H1 (cell line): ENCODE results near the gene SLC39A9. TPM values are rescaled to one million over a fixed set of nuclear protein-coding genes. Genes with fewer than 3 reads are reported as not detected.

Experiments used
- CTCF ChIA-PET: fragments of 300-600 bp; sonication (Branson Sonifier 250); formaldehyde crosslinking; loops from one replicate; lab custom pipeline; 2021; ENCODE audit not compliant: partially characterized antibody; lab: Charles Lee
- POLR2A ChIA-PET: fragments of 300-600 bp; sonication (Branson Sonifier 250); formaldehyde crosslinking; loops from one replicate; lab custom pipeline; 2021; ENCODE audit warnings: inconsistent platforms; ENCODE audit not compliant: partially characterized antibody; lab: Charles Lee
- DNase-seq, 2 experiments: peaks; one replicate each; pipeline versions ENCODE4 v3.0.0 to v3.0.0-alpha.2; 2010 to 2022; ENCODE audit warnings: low spot score in 2 of 2, low read depth in 1 of 2, mixed read lengths in 1 of 2
- FAIRE-seq: peaks from 2 replicates; lab custom pipeline; 2011; peaks lifted over from hg19 to GRCh38; lab: Jason Lieb, UNC
- H2AFZ ChIP-seq: 2 replicates; pipeline ENCODE4 v1.8.1; 2012; ENCODE audit warnings: low read length, inconsistent platforms
- H2AK5ac ChIP-seq: 2 replicates; pipeline ENCODE4 v1.6.1; 2013; ENCODE audit warnings: low read depth, low read length
- H2BK120ac ChIP-seq: replicated peaks from 2 replicates; pipeline ENCODE3; 2013; ENCODE audit warnings: low read depth, low read length, inconsistent platforms
- H2BK12ac ChIP-seq: 2 replicates; pipeline ENCODE4 v1.6.1; 2013; ENCODE audit warnings: low read depth, low read length
- H2BK15ac ChIP-seq: 2 replicates; pipeline ENCODE4 v1.6.1; 2013; ENCODE audit warnings: low read length
- H2BK20ac ChIP-seq: 2 replicates; pipeline ENCODE4 v1.6.1; 2013; ENCODE audit warnings: low read length
- H2BK5ac ChIP-seq: 2 replicates; pipeline ENCODE4 v1.6.1; 2013; ENCODE audit warnings: low read depth, low read length
- H3K14ac ChIP-seq: 2 replicates; pipeline ENCODE4 v1.6.1; 2013; ENCODE audit warnings: inconsistent platforms; ENCODE audit not compliant: insufficient read length
- H3K18ac ChIP-seq: 2 replicates; pipeline ENCODE4 v1.6.1; 2013; ENCODE audit warnings: low read length; ENCODE audit errors: extremely low read depth
- H3K23ac ChIP-seq: 2 replicates; pipeline ENCODE4 v1.6.1; 2013; ENCODE audit warnings: inconsistent platforms; ENCODE audit not compliant: insufficient read length
- H3K23me2 ChIP-seq: 2 replicates; pipeline ENCODE4 v1.6.1; 2013; ENCODE audit warnings: low read depth, low read length
- H3K27ac ChIP-seq: 2 replicates; pipeline ENCODE4 v1.6.1; 2011; ENCODE audit warnings: low read depth, low read length, inconsistent platforms
- H3K27me3 ChIP-seq, 4 experiments: replicated peaks in 1 of 4; 1 replicate in 1 of 4; 2 replicates in 3 of 4; pipeline versions ENCODE4 v1.6.1 to v1.8.1; 2011 to 2013; ENCODE audit warnings: low read length in 3 of 4, mild to moderate bottlenecking in 3 of 4, inconsistent platforms in 2 of 4, mixed read lengths in 2 of 4, moderate library complexity in 1 of 4; ENCODE audit not compliant: control insufficient read depth in 3 of 4, insufficient read depth in 3 of 4; ENCODE audit errors: extremely low read depth in 1 of 4
- H3K36me3 ChIP-seq, 4 experiments: 2 replicates each; pipeline versions ENCODE4 v1.6.1 to v1.8.1; 2011 to 2013; ENCODE audit warnings: mild to moderate bottlenecking in 4 of 4, low read length in 3 of 4, moderate library complexity in 2 of 4, control low read depth in 1 of 4, inconsistent platforms in 1 of 4; ENCODE audit not compliant: insufficient read depth in 4 of 4, control insufficient read depth in 2 of 4
- H3K4ac ChIP-seq: replicated peaks from 2 replicates; pipeline ENCODE3; 2013; ENCODE audit warnings: low read length, low read depth, mixed read lengths, inconsistent platforms; ENCODE audit not compliant: insufficient read length
- H3K4me1 ChIP-seq, 4 experiments: replicated peaks in 1 of 4; 1 replicate in 1 of 4; 2 replicates in 3 of 4; pipeline versions ENCODE4 v1.6.1 to v1.8.1; 2011 to 2013; ENCODE audit warnings: low read length in 3 of 4, inconsistent platforms in 2 of 4, mixed read lengths in 1 of 4; ENCODE audit not compliant: insufficient read depth in 4 of 4, control insufficient read depth in 3 of 4
- H3K4me2 ChIP-seq, 2 experiments: 2 replicates each; pipeline versions ENCODE4 v1.6.1 to v1.8.1; 2011 to 2013; ENCODE audit warnings: low read depth in 2 of 2, low read length in 2 of 2, control low read depth in 1 of 2, inconsistent platforms in 1 of 2, mild to moderate bottlenecking in 1 of 2; ENCODE audit not compliant: insufficient read depth in 1 of 2
- H3K4me3 ChIP-seq, 4 experiments: fragments of 200-600, 300-600 bp in 1 of 4; sonication (generic), shearing (Covaris generic), sonication (Bioruptor Twin) in 1 of 4; 2 replicates each; pipeline versions ENCODE4 v1.5.1 to v1.8.1; 2011 to 2016; ENCODE audit warnings: low read length in 4 of 4, low read depth in 3 of 4, control low read depth in 2 of 4, inconsistent platforms in 2 of 4, mild to moderate bottlenecking in 2 of 4, mixed read lengths in 1 of 4, moderate library complexity in 1 of 4; ENCODE audit not compliant: insufficient read depth in 2 of 4; ENCODE audit errors: extremely low read depth in 1 of 4
- H3K56ac ChIP-seq: replicated peaks from 2 replicates; pipeline ENCODE3; 2013; ENCODE audit warnings: low read depth, mild to moderate bottlenecking, mixed read lengths, low read length, inconsistent platforms; ENCODE audit not compliant: insufficient read length
- H3K79me1 ChIP-seq: 2 replicates; pipeline ENCODE4 v1.6.1; 2013; ENCODE audit warnings: low read depth, low read length, control low read depth
- H3K79me2 ChIP-seq, 2 experiments: 2 replicates each; pipeline versions ENCODE4 v1.6.1 to v1.8.1; 2012 to 2013; ENCODE audit warnings: low read length in 2 of 2, mild to moderate bottlenecking in 2 of 2, inconsistent platforms in 1 of 2; ENCODE audit not compliant: insufficient read depth in 2 of 2, control insufficient read depth in 1 of 2
- H3K9ac ChIP-seq, 4 experiments: replicated peaks in 1 of 4; 1 replicate in 1 of 4; 2 replicates in 3 of 4; pipeline versions ENCODE4 v1.6.1 to v1.8.1; 2011 to 2013; ENCODE audit warnings: low read depth in 3 of 4, low read length in 3 of 4, control low read depth in 2 of 4, mild to moderate bottlenecking in 2 of 4, moderate library complexity in 2 of 4, inconsistent platforms in 1 of 4; ENCODE audit errors: extremely low read depth in 1 of 4
- H3K9me3 ChIP-seq, 2 experiments: 2 replicates each; pipeline versions ENCODE4 v1.6.1 to v1.8.1; 2012 to 2013; ENCODE audit warnings: mild to moderate bottlenecking in 2 of 2, moderate library complexity in 2 of 2, control low read depth in 1 of 2, inconsistent platforms in 1 of 2, low read depth in 1 of 2, low read length in 1 of 2, mixed read lengths in 1 of 2; ENCODE audit not compliant: insufficient read depth in 2 of 2
- H4K20me1 ChIP-seq, 2 experiments: replicated peaks in 1 of 2; 2 replicates each; pipeline versions ENCODE3 to v1.8.1; 2011 to 2013; ENCODE audit warnings: inconsistent platforms in 2 of 2, low read length in 2 of 2, mild to moderate bottlenecking in 1 of 2; ENCODE audit not compliant: insufficient read depth in 2 of 2, control insufficient read depth in 1 of 2
- H4K5ac ChIP-seq: 2 replicates; pipeline ENCODE4 v1.6.1; 2013; ENCODE audit warnings: low read length, low read depth, mixed read lengths, inconsistent platforms; ENCODE audit not compliant: insufficient read length
- H4K8ac ChIP-seq: 2 replicates; pipeline ENCODE4 v1.8.0; 2013; ENCODE audit warnings: mild to moderate bottlenecking, moderate library complexity, low read length, inconsistent platforms; ENCODE audit not compliant: insufficient read depth; ENCODE audit errors: extremely low read depth
- H4K91ac ChIP-seq: replicated peaks from 2 replicates; pipeline ENCODE3; 2013; ENCODE audit warnings: low read length, mixed read lengths, inconsistent platforms; ENCODE audit not compliant: insufficient read length
- CTCF ChIP-seq, 3 experiments: IDR thresholded peaks; 1 replicate in 2 of 3; 2 replicates in 1 of 3; pipeline versions ENCODE4 v1.5.1 to v1.6.1; 2011; ENCODE audit warnings: low read length in 3 of 3, mild to moderate bottlenecking in 3 of 3, inconsistent platforms in 2 of 3, low read depth in 1 of 3, moderate library complexity in 1 of 3; ENCODE audit not compliant: insufficient read depth in 1 of 3; ENCODE audit errors: control extremely low read depth in 1 of 3
- EP300 ChIP-seq, 2 experiments: IDR thresholded peaks; 1 replicate in 1 of 2; 2 replicates in 1 of 2; pipeline ENCODE4 v1.6.1; 2011 to 2012; ENCODE audit warnings: low read depth in 2 of 2, low read length in 2 of 2, mild to moderate bottlenecking in 2 of 2, borderline replicate concordance in 1 of 2, inconsistent platforms in 1 of 2, moderate library complexity in 1 of 2
- EZH2 ChIP-seq: fragments of 200-600 bp; sonication (generic); IDR thresholded peaks from 2 replicates; pipeline ENCODE4 v1.7.1; 2012; ENCODE audit warnings: low read depth, mild to moderate bottlenecking, moderate library complexity, low read length, inconsistent platforms; ENCODE audit not compliant: severe bottlenecking
- GABPA ChIP-seq: IDR thresholded peaks from 2 replicates; pipeline ENCODE4 v1.6.1; 2011; ENCODE audit warnings: mild to moderate bottlenecking, low read length, moderate library complexity, borderline replicate concordance; ENCODE audit not compliant: insufficient read depth
- PHF8 ChIP-seq: fragments of 200-600 bp; sonication (generic); conservative IDR thresholded peaks from 2 replicates; pipeline ENCODE4 v1.7.1; 2012; ENCODE audit warnings: low read depth, mild to moderate bottlenecking, inconsistent platforms, low read length, moderate library complexity
- RBBP5 ChIP-seq: IDR thresholded peaks from 2 replicates; pipeline ENCODE4 v1.7.1; 2012; ENCODE audit warnings: low read depth, mild to moderate bottlenecking, inconsistent platforms, low read length, moderate library complexity, borderline replicate concordance
- SAP30 ChIP-seq: fragments of 300-600 bp; sonication (generic); IDR thresholded peaks from 2 replicates; pipeline ENCODE4 v1.7.1; 2012; ENCODE audit warnings: low read length, moderate library complexity, mild to moderate bottlenecking, inconsistent platforms; ENCODE audit not compliant: insufficient read depth, insufficient replicate concordance
- SRF ChIP-seq: IDR thresholded peaks from 2 replicates; pipeline ENCODE4 v1.6.1; 2011; ENCODE audit warnings: mild to moderate bottlenecking, low read depth, low read length, moderate library complexity
- TBP ChIP-seq: IDR thresholded peaks from 2 replicates; pipeline ENCODE4 v1.6.1; 2011; ENCODE audit warnings: low read depth, low read length, improper control_type of control experiment
- WGBS, 2 experiments: shearing (Covaris generic) in 1 of 2; methylation state at CpG; one replicate each; pipeline versions ENCODE4 v1.1.6 to v1.1.7; 2013 to 2015; ENCODE audit warnings: low lambda C conversion rate in 2 of 2, mixed read lengths in 2 of 2, inconsistent platforms in 1 of 2, low coverage in 1 of 2, missing lambda C conversion rate in 1 of 2; ENCODE audit not compliant: insufficient replicate concordance in 2 of 2, insufficient coverage in 1 of 2, insufficient read length in 1 of 2; ENCODE audit errors: extremely low coverage in 1 of 2, missing lambda C conversion rate in 1 of 2; 5-methylcytosine and 5-hydroxymethylcytosine counted together
- polyA plus RNA-seq, 7 experiments: library from polyadenylated mRNA; depleted of rRNA in 3 of 7; stranded (reverse) in 5 of 7; unstranded in 2 of 7; fragments of >200 nt in 5 of 7; fragments of 200-250 nt in 2 of 7; gene quantifications; 1 replicate in 5 of 7; 2 replicates in 1 of 7; 4 replicates in 1 of 7; pipeline versions ENCODE4 v1.2.1 to v1.2.3, GENCODE V29; 2011 to 2013; ENCODE audit warnings: missing spikeins in 2 of 7, mixed read lengths in 2 of 7
- total RNA-seq: library from RNA; stranded (reverse); fragmentation: NEBNext Ultra II Directional; extraction: Animal tissue kit (Norgen Biotek cat#: 25700); gene quantifications from 2 replicates; pipeline ENCODE4 v1.2.1, GENCODE V29; 2021

Gene SLC39A9
- total and polyA plus RNA-seq, 2 of the 8 experiments (the other 6 are each of a cell fraction or from before 2014, with no cell fraction given) = 31.0 to 44.2 TPM

GRCh38 chr14:69357544-69358200 lies 40.8 kb upstream of the SLC39A9 start:
- Histone ChIP-seq H3K4me1 (no peaks in the 10 kb centered on the region), H3K14ac (no peak overlapping the region), H4K91ac (no peak overlapping the region), H3K4me3 (no peak overlapping the region), H3K23ac (no peak overlapping the region), H3K9ac (no peak overlapping the region), H2AFZ (no peak overlapping the region), H4K8ac (no peak overlapping the region), H4K20me1 (peaks cover 0 to 1% of the 10 kb centered on the region in 2 experiments), H3K4ac (no peak overlapping the region), H2BK120ac (no peak overlapping the region), H3K23me2 (no peaks in the 10 kb centered on the region), H3K9me3 (no peaks in the 10 kb centered on the region), H2BK5ac (no peak overlapping the region), H3K4me2 (no peak overlapping the region), H3K27me3 (no peaks in the 10 kb centered on the region), H3K18ac (no peak overlapping the region), H3K79me2 (no peaks in the 10 kb centered on the region), H3K79me1 (no peaks in the 10 kb centered on the region), H3K27ac (no peak overlapping the region), H3K56ac (no peak overlapping the region), H3K36me3 (no peaks in the 10 kb centered on the region), H2BK15ac (no peak overlapping the region), H2AK5ac (no peak overlapping the region), H2BK12ac (no peak overlapping the region), H2BK20ac (no peak overlapping the region), H4K5ac (no peak overlapping the region)
- FAIRE-seq (no peak), DNase-seq (no peak)
- ChIA-PET POLR2A (interaction anchor here (1.1 to 1.5 kb wide), 4 partner anchors 8 to 102 kb away, joined by 3 read pairs; partner anchors contain the start of gene GALNT16), CTCF (interaction anchor here (0.6 to 6.2 kb wide), 9 partner anchors 11 to 115 kb away, joined by 3 to 54 read pairs (median 5); no protein-coding TSS in a partner anchor)
- WGBS, 2 experiments = 91% methylated on average over 7 of the region's 7 CpGs; no CpG with 5 or more reads in 1 of the 2 experiments
- no peak for TF ChIP-seq PHF8
- TF ChIP-seq SAP30 = no peak
- no peak for TF ChIP-seq SRF
- TF ChIP-seq TBP = no peak
- no peak for TF ChIP-seq GABPA
- TF ChIP-seq EZH2 = no peak
- TF ChIP-seq CTCF (IDR thresholded peaks at IDR 0.05; ENCODE audit: control extremely low read depth in 1 of 3, insufficient read depth in 1 of 3, low read depth in 1 of 3, low read length in 3 of 3) = no peak
- TF ChIP-seq EP300 (IDR thresholded peaks at IDR 0.05; ENCODE audit: borderline replicate concordance in 1 of 2, low read depth in 2 of 2, low read length in 2 of 2) = no peak
- TF ChIP-seq RBBP5 = no peak
